GM12878 (cell line): ENCODE results near the gene RPE65. TPM values are rescaled to one million over a fixed set of nuclear protein-coding genes. Genes with fewer than 3 reads are reported as not detected.

Experiments used
- ATAC-seq: fragments of 200-7000 bp; cut with Tn5 transposase; 3 replicates; pipeline ENCODE4 v1.9.1; 2020; ENCODE audit warnings: mild to moderate bottlenecking, moderate library complexity
- BruUV-seq: library from RNA; stranded (reverse); fragments of 400-500 nt; replicated peaks from 2 replicates; lab custom pipeline; 2021; lab: Mats Ljungman, UMichigan
- CTCF ChIA-PET: fragments of 300-600 bp; sonication (Branson Sonifier 250); formaldehyde crosslinking; extraction: SDS; loops from one replicate; lab custom pipeline; 2021; ENCODE audit warnings: inconsistent platforms; lab: Yijun Ruan, JAX
- POLR2A ChIA-PET: fragments of 350-600 bp; formaldehyde crosslinking; extraction: SDS; loops from one replicate; lab custom pipeline; 2021; ENCODE audit warnings: inconsistent platforms; lab: Charles Lee
- RAD21 ChIA-PET: fragments of 300-600 bp; sonication (Branson Sonifier 250); formaldehyde crosslinking; loops from one replicate; lab custom pipeline; 2023; ENCODE audit warnings: antibody characterized with exemption; ENCODE audit not compliant: unreplicated experiment; lab: Charles Lee
- SMC1A ChIA-PET: fragments of 300-600 bp; sonication (Branson Sonifier 250); formaldehyde crosslinking; loops from one replicate; lab custom pipeline; 2023; ENCODE audit not compliant: unreplicated experiment, uncharacterized antibody; lab: Charles Lee
- DNase-seq: peaks from one replicate; pipeline ENCODE4 v3.0.0-alpha.2; 2011; ENCODE audit warnings: low read depth, low spot score
- FAIRE-seq: peaks from 3 replicates; lab custom pipeline; 2011; peaks lifted over from hg19 to GRCh38; lab: Jason Lieb, UNC
- H2AFZ ChIP-seq: 2 replicates; pipeline ENCODE4 v1.6.0; 2011; ENCODE audit warnings: low read depth, low read length, control low read depth; ENCODE audit not compliant: control insufficient read depth
- H3K27ac ChIP-seq: 2 replicates; pipeline ENCODE4 v1.5.1; 2011; ENCODE audit warnings: control low read depth; ENCODE audit not compliant: control insufficient read depth, insufficient read depth
- H3K27me3 ChIP-seq, 2 experiments: replicated peaks in 1 of 2; 2 replicates each; pipeline versions ENCODE4 v1.6.0 to v1.6.1; 2011; ENCODE audit warnings: low read length in 1 of 2; ENCODE audit not compliant: control insufficient read depth in 2 of 2, insufficient read depth in 2 of 2
- H3K36me3 ChIP-seq, 2 experiments: 2 replicates each; pipeline ENCODE4 v1.5.1; 2011; ENCODE audit warnings: low read length in 1 of 2; ENCODE audit not compliant: control insufficient read depth in 2 of 2, insufficient read depth in 2 of 2
- H3K4me1 ChIP-seq: 2 replicates; pipeline ENCODE4 v1.6.1; 2011; ENCODE audit warnings: mild to moderate bottlenecking, low read length, moderate library complexity, mixed read lengths; ENCODE audit not compliant: control insufficient read depth, insufficient read depth
- H3K4me2 ChIP-seq: 2 replicates; pipeline ENCODE4 v1.6.0; 2011; ENCODE audit warnings: control low read depth; ENCODE audit not compliant: control insufficient read depth, insufficient read depth
- H3K4me3 ChIP-seq: fragments of 200-600 bp; sonication (generic); 2 replicates; pipeline ENCODE4 v1.5.1; 2016
- H3K79me2 ChIP-seq: 2 replicates; pipeline ENCODE4 v1.6.0; 2011; ENCODE audit warnings: low read length; ENCODE audit not compliant: control insufficient read depth, insufficient read depth
- H3K9ac ChIP-seq: 2 replicates; pipeline ENCODE4 v1.8.0; 2011; ENCODE audit warnings: low read length, control low read depth, mixed read lengths; ENCODE audit not compliant: control insufficient read depth, insufficient read depth
- H3K9me3 ChIP-seq: replicated peaks from 3 replicates; pipeline ENCODE4 v1.5.1; 2011; ENCODE audit warnings: mild to moderate bottlenecking, low read length; ENCODE audit not compliant: control insufficient read depth, insufficient read depth
- H4K20me1 ChIP-seq: 2 replicates; pipeline ENCODE4 v1.6.0; 2011; ENCODE audit not compliant: control insufficient read depth, insufficient read depth
- BACH1 ChIP-seq: fragments of 450-650 bp; IDR thresholded peaks from 2 replicates; pipeline ENCODE4 v1.6.1; 2017; ENCODE audit warnings: mild to moderate bottlenecking, borderline replicate concordance
- BCL3 ChIP-seq: IDR thresholded peaks from 2 replicates; pipeline ENCODE4 v1.6.1; 2011; ENCODE audit warnings: borderline replicate concordance, low read depth, mild to moderate bottlenecking, moderate library complexity, low read length; ENCODE audit not compliant: insufficient read depth, poor library complexity, severe bottlenecking
- POLR2AphosphoS2 ChIP-seq: IDR thresholded peaks from 2 replicates; pipeline ENCODE4 v1.6.1; 2011; ENCODE audit warnings: low read depth, mild to moderate bottlenecking, low read length, improper control_type of control experiment, moderate library complexity
- PRDM15 ChIP-seq: fragments of 450-650 bp; formaldehyde crosslinking; IDR thresholded peaks from 2 replicates; pipeline ENCODE4 v1.4.0; 2020; ENCODE audit warnings: mild to moderate bottlenecking, moderate library complexity
- RAD51 ChIP-seq: fragments of 450-650 bp; IDR thresholded peaks from 2 replicates; pipeline ENCODE4 v1.6.1; 2016; ENCODE audit warnings: moderate library complexity, mild to moderate bottlenecking, inconsistent platforms
- RELB ChIP-seq: fragments of 450-650 bp; IDR thresholded peaks from 2 replicates; pipeline ENCODE4 v1.6.1; 2017; ENCODE audit warnings: low read depth, mild to moderate bottlenecking, moderate library complexity
- SMARCA5 ChIP-seq: fragments of 450-650 bp; IDR thresholded peaks from 2 replicates; pipeline ENCODE4 v1.6.1; 2017; ENCODE audit warnings: mild to moderate bottlenecking
- WGBS: methylation state at CpG from one replicate; pipeline ENCODE4 v1.1.6; 2016; ENCODE audit warnings: low lambda C conversion rate; ENCODE audit not compliant: insufficient replicate concordance, insufficient coverage; ENCODE audit errors: missing lambda C conversion rate; 5-methylcytosine and 5-hydroxymethylcytosine counted together
- in situ Hi-C: fragments of 300-500 bp; cut with MboI; formaldehyde crosslinking; loops from 9 replicates; pipeline ENCODE4 v1.14.3; 2018; ENCODE audit warnings: mixed read lengths
- intact Hi-C: fragments of 100-400 bp; cut with micrococcal nuclease; formaldehyde crosslinking; loops from one replicate; pipeline ENCODE4 v1.14.2; 2022; ENCODE audit not compliant: unreplicated experiment
- polyA plus RNA-seq, 11 experiments: library from polyadenylated mRNA; depleted of rRNA in 4 of 11; unstranded in 6 of 11; stranded (reverse) in 5 of 11; fragments of >200 nt; fragmentation: Nextera tagmentation in 4 of 11; fragmentation: Illumina TruSeq in 1 of 11; extraction: Ambion mirVana in 4 of 11; extraction: Trizol in 1 of 11; gene quantifications; 1 replicate in 1 of 11; 2 replicates in 10 of 11; pipeline versions ENCODE4 v1.2.1 to v1.2.3, GENCODE V29; 2011 to 2016; ENCODE audit warnings: inconsistent platforms in 2 of 11, missing spikeins in 2 of 11, low read depth in 1 of 11
- total RNA-seq, 4 experiments: library from RNA; depleted of rRNA in 3 of 4; stranded (reverse); fragments of >200 nt in 3 of 4; fragmentation: Illumina TruSeq in 1 of 4; extraction: Trizol in 1 of 4; gene quantifications; 2 replicates each; pipeline versions ENCODE4 v1.2.1 to v1.2.3, GENCODE V29; 2013 to 2021

Gene RPE65
- total and polyA plus RNA-seq, 10 of the 15 experiments (the other 5 are each of a cell fraction or from before 2014, with no cell fraction given): not detected

- intact Hi-C loops: no loop called here
- Histone ChIP-seq H4K20me1 (no peaks in the 10 kb centered on the region), H3K79me2 (no peaks in the 10 kb centered on the region), H3K9ac (no peak overlapping the region), H3K27ac (no peak overlapping the region), H3K9me3 (no peaks in the 10 kb centered on the region), H3K4me1 (no peaks in the 10 kb centered on the region), H3K4me2 (no peak overlapping the region), H3K36me3 (no peaks in the 10 kb centered on the region), H3K4me3 (no peak overlapping the region), H2AFZ (no peak overlapping the region), H3K27me3 (no peaks in the 10 kb centered on the region)
- POLR2A ChIA-PET: no interaction called here
- ATAC-seq (no peak), DNase-seq (no peak), FAIRE-seq (no peak)
- RAD21 ChIA-PET: no interaction called here
- no peak for TF ChIP-seq RELB
- TF ChIP-seq POLR2AphosphoS2: no peak
- TF ChIP-seq SMARCA5: no peak
- no peak for TF ChIP-seq BCL3
- TF ChIP-seq RAD51: no peak
- no peak for TF ChIP-seq PRDM15 (CRISPR knock-in tag)
- no peak for TF ChIP-seq BACH1
- in situ Hi-C loops: loop anchor here (25.0 kb wide), 1 partner anchor 1278 kb away; no protein-coding TSS in a partner anchor
- WGBS: 0% methylated on average over 1 of the region's 1 CpG
- CTCF ChIA-PET: interaction anchor here (2.4 kb wide), 1 partner anchor 17 kb away, joined by 5 read pairs; no protein-coding TSS in a partner anchor
- SMC1A ChIA-PET: interaction anchor here (2.0 kb wide), 1 partner anchor 57 kb away, joined by 4 read pairs; no protein-coding TSS in a partner anchor
- BruUV-seq: no TSS peak
These were observed 10.0 kb upstream of the RPE65 start for GRCh38 chr1:68459796-68460195.
